ENCODE results near the gene IRAG1. TPM values are rescaled to one million over a fixed set of nuclear protein-coding genes. Genes with fewer than 3 reads are reported as not detected.

IRAG1 gene
- total RNA-seq, 4 donors from 2014 or later = 4.2 to 44.6 (median 11.8) TPM

GRCh38 chr11:10708131-10708530 lies 14.6 kb upstream of the IRAG1 start:
- no peaks in the 10 kb centered on the region for H3K4me1 ChIP-seq
- H3K36me3 ChIP-seq = no peaks in the 10 kb centered on the region
- H3K9me3 ChIP-seq = no peaks in the 10 kb centered on the region
- DNase-seq = no peak
- no peak overlapping the region for H3K4me3 ChIP-seq
- no peak overlapping the region for H3K27ac ChIP-seq
- no peaks in the 10 kb centered on the region for H3K27me3 ChIP-seq
- no peak for TF ChIP-seq POLR2A (IDR thresholded peaks at IDR 0.05)
- no peak for TF ChIP-seq CTCF (IDR thresholded peaks at IDR 0.05)

- no peaks in the 10 kb centered on the region for H3K27me3 ChIP-seq
- H3K4me1 ChIP-seq = no peaks in the 10 kb centered on the region
- H3K36me3 ChIP-seq = no peaks in the 10 kb centered on the region
- TF ChIP-seq CTCF (IDR thresholded peaks at IDR 0.05) = no peak
- TF ChIP-seq POLR2A (IDR thresholded peaks at IDR 0.05) = no peak
- no peaks in the 10 kb centered on the region for H3K9me3 ChIP-seq
- H3K4me3 ChIP-seq = no peak overlapping the region
- no peak overlapping the region for H3K27ac ChIP-seq
- DNase-seq = no peak
Measured at GRCh38 chr11:10701982-10702381, 8.4 kb upstream of the IRAG1 start.

GRCh38 chr11:10699072-10699471 lies 5.5 kb upstream of the IRAG1 start:
- DNase-seq = no peak
- H3K9me3 ChIP-seq = no peaks in the 10 kb centered on the region
- H3K4me1 ChIP-seq = no peaks in the 10 kb centered on the region
- H3K27ac ChIP-seq = no peak overlapping the region
- H3K27me3 ChIP-seq = no peaks in the 10 kb centered on the region
- no peak overlapping the region for H3K4me3 ChIP-seq
- TF ChIP-seq POLR2A (IDR thresholded peaks at IDR 0.05) = no peak
- no peak for TF ChIP-seq CTCF (IDR thresholded peaks at IDR 0.05)
- no peaks in the 10 kb centered on the region for H3K36me3 ChIP-seq

- H3K4me3 ChIP-seq = no peak overlapping the region
- no peaks in the 10 kb centered on the region for H3K36me3 ChIP-seq
- TF ChIP-seq POLR2A (IDR thresholded peaks at IDR 0.05) = no peak
- no peak for TF ChIP-seq CTCF (IDR thresholded peaks at IDR 0.05)
- no peak for DNase-seq
- no peaks in the 10 kb centered on the region for H3K4me1 ChIP-seq
- H3K9me3 ChIP-seq = no peaks in the 10 kb centered on the region
- H3K27me3 ChIP-seq = no peaks in the 10 kb centered on the region
- peak overlapping the region in 1 of 4 donors; percentile 23 for H3K27ac ChIP-seq
Measured at GRCh38 chr11:10697323-10697620, 3.7 kb upstream of the IRAG1 start.

GRCh38 chr11:10696468-10697322 lies 3.1 kb upstream of the IRAG1 start:
- Histone ChIP-seq H3K9me3 (no peaks in the 10 kb centered on the region), H3K27me3 (no peaks in the 10 kb centered on the region), H3K27ac (peak overlapping the region in 2 of 4 donors; percentile 23), H3K4me3 (no peak overlapping the region), H3K36me3 (no peaks in the 10 kb centered on the region), H3K4me1 (no peaks in the 10 kb centered on the region)
- no peak for TF ChIP-seq POLR2A (IDR thresholded peaks at IDR 0.05)
- TF ChIP-seq CTCF (IDR thresholded peaks at IDR 0.05) = no peak
- DNase-seq = no peak
